Measurements from ENCODE around the gene NOL9.

- TF ChIP-seq EZH2phosphoT487 (IDR thresholded peaks at IDR 0.05) (no peak), CTCF (IDR thresholded peaks at IDR 0.05) (no peak), EZH2 (IDR thresholded peaks at IDR 0.05) (no peak)
Observed at GRCh38 chr1:6491966-6492365, 62.3 kb downstream of the NOL9 start.

Measured in neural progenitor cell (in vitro differentiated cells).